T-cell (primary cell): Measurements from ENCODE around the gene CCSER1. TPM values are rescaled to one million over a fixed set of nuclear protein-coding genes. Genes with fewer than 3 reads are reported as not detected.
"Not testable (repeated sequence)": the region's sequence is repeated elsewhere in the genome, so short reads cannot be mapped to it uniquely, and the experiment has no call there.

ENCODE experiments used
- ATAC-seq, 4 experiments: fragments of 200-7000 bp in 3 of 4; fragments of 150-1000 bp in 1 of 4; cut with Tn5 transposase; replicated peaks in 1 of 4; 1 replicate in 3 of 4; 2 replicates in 1 of 4; pipeline ENCODE4 v1.10.0; 2021; ENCODE audit warnings: moderate library complexity in 3 of 4, mild to moderate bottlenecking in 2 of 4, moderate number of reproducible peaks in 1 of 4
- CTCF ChIA-PET, 2 donors: fragments of 300-600 bp; sonication (Branson Sonifier 250); formaldehyde crosslinking; loops; one replicate each; lab custom pipeline; 2022; ENCODE audit warnings: antibody characterized with exemption in 2 of 2; lab: Charles Lee
- POLR2A ChIA-PET, 2 donors: fragments of 300-600 bp; sonication (Branson Sonifier 250); formaldehyde crosslinking; loops; one replicate each; lab custom pipeline; 2022; ENCODE audit warnings: antibody characterized with exemption in 2 of 2; lab: Charles Lee
- DNase-seq, 35 experiments: peaks; one replicate each; pipeline versions ENCODE4 v3.0.0 to v3.0.0-alpha.2; 2013 to 2023
- H3K27ac ChIP-seq: one replicate; pipeline ENCODE4 v1.5.1; 2013; ENCODE audit warnings: low read length
- H3K27me3 ChIP-seq, 2 experiments: replicated peaks in 1 of 2; 1 replicate in 1 of 2; 2 replicates in 1 of 2; pipeline versions ENCODE4 v1.6.1 to v1.7.0; 2013; ENCODE audit warnings: low read length in 1 of 2, mixed read lengths in 1 of 2; ENCODE audit not compliant: control insufficient read depth in 2 of 2, insufficient read depth in 2 of 2; ENCODE audit errors: extremely low read depth in 1 of 2
- H3K36me3 ChIP-seq, 2 donors: 1 replicate in 1 of 2; 2 replicates in 1 of 2; pipeline versions ENCODE4 v1.6.1 to v1.7.0; 2013; ENCODE audit warnings: low read length in 1 of 2; ENCODE audit not compliant: control insufficient read depth in 2 of 2, insufficient read depth in 1 of 2; ENCODE audit errors: extremely low read depth in 1 of 2
- H3K4me1 ChIP-seq, 2 experiments: 1 replicate in 1 of 2; 2 replicates in 1 of 2; pipeline versions ENCODE4 v1.6.1 to v1.7.0; 2013; ENCODE audit warnings: low read length in 2 of 2, mixed read lengths in 1 of 2; ENCODE audit not compliant: insufficient read depth in 2 of 2, control insufficient read depth in 1 of 2; ENCODE audit errors: extremely low read depth in 1 of 2
- H3K4me3 ChIP-seq, 2 donors: 1 replicate in 1 of 2; 2 replicates in 1 of 2; pipeline versions ENCODE4 v1.5.1 to v1.7.0; 2013; ENCODE audit warnings: mild to moderate bottlenecking in 2 of 2, low read length in 1 of 2, moderate library complexity in 1 of 2; ENCODE audit not compliant: control insufficient read depth in 1 of 2; ENCODE audit errors: extremely low read depth in 1 of 2
- H3K9me3 ChIP-seq: 2 replicates; pipeline ENCODE4 v1.7.0; 2013
- H3K27ac Mint-ChIP-seq, 2 donors: one replicate each; pipeline ENCODE4 v1.8.0; 2020 to 2021; ENCODE audit warnings: mild to moderate bottlenecking in 2 of 2, mixed read lengths in 2 of 2
- H3K27me3 Mint-ChIP-seq, 2 donors: one replicate each; pipeline ENCODE4 v1.8.0; 2021 to 2022; ENCODE audit warnings: mixed read lengths in 2 of 2
- H3K36me3 Mint-ChIP-seq: one replicate; pipeline ENCODE4 v1.8.0; 2021; ENCODE audit warnings: mixed read lengths
- H3K4me1 Mint-ChIP-seq, 3 donors: one replicate each; pipeline ENCODE4 v1.8.0; 2020 to 2022; ENCODE audit warnings: mixed read lengths in 3 of 3, mild to moderate bottlenecking in 1 of 3
- H3K4me3 Mint-ChIP-seq, 3 donors: one replicate each; pipeline ENCODE4 v1.8.0; 2020 to 2022; ENCODE audit warnings: mild to moderate bottlenecking in 3 of 3, mixed read lengths in 3 of 3, moderate library complexity in 3 of 3
- H3K9me3 Mint-ChIP-seq, 3 donors: one replicate each; pipeline ENCODE4 v1.8.0; 2020 to 2022; ENCODE audit warnings: mixed read lengths in 3 of 3
- WGBS: methylation state at CpG from one replicate; pipeline ENCODE4 v1.1.5; 2013; ENCODE audit warnings: missing lambda C conversion rate; ENCODE audit not compliant: insufficient coverage; 5-methylcytosine and 5-hydroxymethylcytosine counted together
- total RNA-seq, 35 experiments: library from RNA in 6 of 35; stranded (reverse) in 6 of 35; fragments of 120-200 nt in 1 of 35; gene quantifications; one replicate each; pipeline versions ENCODE4 v1.2.1 to v1.2.4 and lab custom pipeline; 2013 to 2026

The CCSER1 gene
- total RNA-seq, 5 donors from 2014 or later (not counting 1 experiment from before 2014, with no cell fraction given) = 0.35 to 1.4 (median 0.98) TPM

DNA sequence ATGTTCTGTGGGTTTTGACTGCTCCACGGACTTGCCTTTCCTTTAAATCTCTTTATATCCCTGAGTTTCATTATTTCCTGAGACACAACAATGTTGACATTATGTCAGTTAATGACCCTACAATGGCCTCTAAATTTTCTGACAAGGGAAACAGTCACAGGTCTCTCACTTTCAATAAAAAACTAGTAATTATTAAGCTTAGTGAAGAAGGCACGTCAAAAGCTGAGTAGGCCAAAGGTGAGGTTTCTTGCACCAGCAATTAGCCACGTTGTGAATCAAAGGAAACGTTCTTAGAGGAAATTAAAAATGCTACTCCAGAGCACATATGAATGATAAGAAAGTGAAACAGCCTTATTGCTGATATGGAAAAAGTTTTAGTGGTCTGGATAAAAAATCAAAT is 1246.4 kb downstream of the CCSER1 start:
- ChIA-PET POLR2A (interaction anchor here in 1 of 2 donors (0.7 kb wide), 1 partner anchor 253 kb away, joined by 3 read pairs; no protein-coding TSS in a partner anchor), CTCF (interaction anchor here in 1 of 2 donors (0.6 kb wide), 1 partner anchor 19 kb away, joined by 3 read pairs; no protein-coding TSS in a partner anchor)
- H3K9me3 ChIP-seq = no peaks in the 10 kb centered on the region
- no peaks in the 10 kb centered on the region for H3K27me3 Mint-ChIP-seq
- no peaks in the 10 kb centered on the region for H3K27me3 ChIP-seq
- H3K4me3 Mint-ChIP-seq = no peak overlapping the region
- 60% methylated on average over 3 of the region's 4 CpGs for WGBS
- H3K27ac ChIP-seq = no peak overlapping the region
- H3K36me3 ChIP-seq = no peaks in the 10 kb centered on the region
- DNase-seq (no peak), ATAC-seq (no peak)
- no peaks in the 10 kb centered on the region for H3K4me1 Mint-ChIP-seq
- peaks cover 14 to 34% (median 24%) of the 10 kb centered on the region in 3 donors for H3K9me3 Mint-ChIP-seq
- H3K36me3 Mint-ChIP-seq = no peaks in the 10 kb centered on the region
- H3K4me1 ChIP-seq = no peaks in the 10 kb centered on the region
- H3K27ac Mint-ChIP-seq = no peak overlapping the region
- H3K4me3 ChIP-seq = no peak overlapping the region

DNA sequence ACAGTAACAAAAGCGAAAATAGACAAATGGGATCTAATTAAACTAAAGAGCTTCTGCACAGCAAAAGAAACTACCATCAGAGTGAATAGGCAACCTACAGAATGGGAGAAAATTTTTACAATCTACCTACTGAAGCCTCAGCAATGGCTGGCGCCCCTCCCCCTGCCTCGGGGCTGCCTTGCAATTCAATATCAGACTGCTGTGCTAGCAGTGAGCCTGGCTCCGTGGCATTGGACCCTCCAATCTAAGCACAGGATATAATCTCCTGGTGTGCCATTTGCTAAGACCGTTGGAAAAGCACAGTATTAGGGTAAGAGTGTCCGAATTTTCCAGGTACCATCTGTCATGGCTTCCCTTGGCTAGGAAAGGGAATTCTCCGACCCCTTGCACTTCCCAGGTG is 1278.2 kb downstream of the CCSER1 start:
- H3K27me3 ChIP-seq, H3K27ac Mint-ChIP-seq, H3K36me3 Mint-ChIP-seq, H3K36me3 ChIP-seq, H3K4me3 Mint-ChIP-seq, POLR2A ChIA-PET, H3K4me1 ChIP-seq, DNase-seq, H3K9me3 ChIP-seq, CTCF ChIA-PET, H3K27me3 Mint-ChIP-seq, ATAC-seq, H3K4me3 ChIP-seq, H3K27ac ChIP-seq, H3K4me1 Mint-ChIP-seq: not testable (repeated sequence)
- 58% methylated on average over 2 of the region's 7 CpGs for WGBS
- peaks cover 12 to 34% (median 20%) of the 10 kb centered on the region in 3 donors for H3K9me3 Mint-ChIP-seq

DNA sequence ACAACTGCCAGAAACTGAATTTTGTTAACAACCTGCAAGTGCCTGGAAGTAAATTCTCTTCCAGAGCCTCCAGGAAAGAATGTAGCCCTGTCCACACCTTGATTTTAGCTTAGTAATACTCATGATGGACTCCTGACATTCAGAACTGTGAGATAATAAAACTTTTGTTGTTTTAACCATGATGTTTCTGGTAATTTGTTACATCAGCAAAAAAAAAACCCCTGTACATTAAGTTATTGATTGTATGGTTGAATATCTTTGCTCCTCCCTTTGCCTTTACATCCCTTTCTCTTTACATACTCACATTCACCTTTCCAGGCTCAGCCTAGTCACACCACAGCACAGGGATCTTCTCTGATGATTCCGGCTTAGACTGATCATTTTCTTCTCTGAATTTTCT is 1294.8 kb downstream of the CCSER1 start:
- POLR2A ChIA-PET = no interaction called here
- no peak overlapping the region for H3K27ac Mint-ChIP-seq
- H3K4me1 ChIP-seq = no peaks in the 10 kb centered on the region
- H3K4me3 ChIP-seq = no peak overlapping the region
- no peaks in the 10 kb centered on the region for H3K27me3 Mint-ChIP-seq
- peaks cover 10 to 38% (median 16%) of the 10 kb centered on the region in 3 donors for H3K9me3 Mint-ChIP-seq
- no peaks in the 10 kb centered on the region for H3K36me3 Mint-ChIP-seq
- ATAC-seq = no peak
- CTCF ChIA-PET = no interaction called here
- no CpG with 5 or more reads among the region's 1 CpG for WGBS
- no peak overlapping the region for H3K4me3 Mint-ChIP-seq
- no peaks in the 10 kb centered on the region for H3K4me1 Mint-ChIP-seq
- H3K9me3 ChIP-seq = no peaks in the 10 kb centered on the region
- no peak for DNase-seq
- H3K27me3 ChIP-seq = no peaks in the 10 kb centered on the region
- H3K27ac ChIP-seq = no peak overlapping the region
- H3K36me3 ChIP-seq = no peaks in the 10 kb centered on the region

DNA sequence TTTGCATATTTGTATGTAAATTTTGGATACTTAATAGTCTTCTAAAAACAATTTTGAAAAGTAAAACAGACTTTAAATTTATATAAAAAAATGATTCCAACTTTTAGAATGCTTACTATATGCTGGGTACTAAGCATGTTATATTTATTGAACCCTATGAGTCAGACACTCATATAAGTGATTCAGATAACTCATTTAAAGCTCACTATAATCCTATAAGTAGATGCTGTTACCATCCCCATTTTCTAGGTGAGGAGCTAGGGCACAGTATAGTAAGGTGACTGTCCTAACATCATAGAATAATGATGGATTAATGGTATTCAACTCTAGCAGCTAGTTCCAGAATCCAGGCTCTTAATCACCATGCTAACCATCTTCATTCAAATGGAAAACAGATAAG is 1299.5 kb downstream of the CCSER1 start:
- peaks cover 4 to 11% (median 10%) of the 10 kb centered on the region in 3 donors for H3K9me3 Mint-ChIP-seq
- no peaks in the 10 kb centered on the region for H3K27me3 Mint-ChIP-seq
- ChIA-PET POLR2A (no interaction called here), CTCF (no interaction called here)
- Histone ChIP-seq H3K4me1 (no peaks in the 10 kb centered on the region), H3K9me3 (peaks cover 4% of the 10 kb centered on the region), H3K4me3 (no peak overlapping the region), H3K36me3 (no peaks in the 10 kb centered on the region), H3K27ac (no peak overlapping the region), H3K27me3 (no peaks in the 10 kb centered on the region)
- no peaks in the 10 kb centered on the region for H3K4me1 Mint-ChIP-seq
- DNase-seq (no peak), ATAC-seq (no peak)
- no peak overlapping the region for H3K27ac Mint-ChIP-seq
- no peaks in the 10 kb centered on the region for H3K36me3 Mint-ChIP-seq
- no peak overlapping the region for H3K4me3 Mint-ChIP-seq

DNA sequence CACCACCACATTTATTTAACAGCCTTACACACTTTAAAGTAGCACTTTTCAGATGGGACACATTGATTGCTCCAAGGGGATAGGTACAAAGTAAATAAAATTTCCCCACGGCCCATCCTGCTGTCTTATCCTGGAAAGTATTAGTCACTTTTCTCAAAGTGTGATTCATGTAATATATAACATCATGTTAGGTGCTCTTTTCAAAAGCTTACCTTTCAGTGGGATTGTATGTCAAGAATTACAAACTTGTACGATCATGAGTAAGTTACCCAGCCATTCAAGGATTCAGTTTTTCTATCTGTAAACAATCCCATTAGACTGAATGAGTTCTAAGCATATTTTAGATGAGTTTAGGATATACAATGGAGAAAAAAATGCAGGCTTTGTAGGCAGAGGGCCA is 1300.0 kb downstream of the CCSER1 start:
- peaks cover 4 to 10% (median 9%) of the 10 kb centered on the region in 3 donors for H3K9me3 Mint-ChIP-seq
- no peaks in the 10 kb centered on the region for H3K36me3 Mint-ChIP-seq
- no peaks in the 10 kb centered on the region for H3K4me1 ChIP-seq
- CTCF ChIA-PET = no interaction called here
- no peak overlapping the region for H3K27ac ChIP-seq
- no peaks in the 10 kb centered on the region for H3K4me1 Mint-ChIP-seq
- H3K27me3 ChIP-seq = no peaks in the 10 kb centered on the region
- no peaks in the 10 kb centered on the region for H3K27me3 Mint-ChIP-seq
- no peak overlapping the region for H3K4me3 ChIP-seq
- POLR2A ChIA-PET = no interaction called here
- H3K9me3 ChIP-seq = peaks cover 4% of the 10 kb centered on the region
- no CpG with 5 or more reads among the region's 2 CpGs for WGBS
- no peak for ATAC-seq
- H3K36me3 ChIP-seq = no peaks in the 10 kb centered on the region
- DNase-seq = no peak
- no peak overlapping the region for H3K27ac Mint-ChIP-seq
- no peak overlapping the region for H3K4me3 Mint-ChIP-seq

DNA sequence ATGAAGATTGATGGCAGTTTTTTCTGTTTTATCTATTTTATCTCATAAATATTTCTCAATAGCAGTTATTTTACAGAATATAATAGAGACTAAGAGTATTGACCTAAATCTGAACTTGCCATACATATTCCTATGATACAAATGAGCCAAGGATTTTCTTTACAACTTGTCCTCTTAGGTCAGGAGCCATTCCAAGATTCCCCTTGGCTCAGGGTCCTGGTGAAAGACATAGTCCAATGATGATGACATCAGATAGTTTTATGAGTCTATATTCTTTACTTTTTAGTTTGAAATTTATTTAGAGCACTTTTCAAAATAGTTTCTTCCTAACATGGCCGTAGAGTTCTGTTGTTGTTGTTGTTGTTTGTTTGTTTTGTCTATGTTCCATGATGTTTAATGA is 1307.4 kb downstream of the CCSER1 start:
- Mint-ChIP-seq H3K27ac (no peak overlapping the region), H3K9me3 (peaks cover 5 to 27% (median 11%) of the 10 kb centered on the region in 3 donors), H3K36me3 (no peaks in the 10 kb centered on the region), H3K4me3 (no peak overlapping the region), H3K4me1 (no peaks in the 10 kb centered on the region), H3K27me3 (no peaks in the 10 kb centered on the region)
- H3K9me3 ChIP-seq = no peaks in the 10 kb centered on the region
- H3K27ac ChIP-seq = no peak overlapping the region
- DNase-seq (no peak), ATAC-seq (no peak)
- no peaks in the 10 kb centered on the region for H3K27me3 ChIP-seq
- no peak overlapping the region for H3K4me3 ChIP-seq
- WGBS = no CpG with 5 or more reads among the region's 1 CpG
- H3K4me1 ChIP-seq = no peaks in the 10 kb centered on the region
- POLR2A ChIA-PET = no interaction called here
- H3K36me3 ChIP-seq = no peaks in the 10 kb centered on the region
- CTCF ChIA-PET = no interaction called here

DNA sequence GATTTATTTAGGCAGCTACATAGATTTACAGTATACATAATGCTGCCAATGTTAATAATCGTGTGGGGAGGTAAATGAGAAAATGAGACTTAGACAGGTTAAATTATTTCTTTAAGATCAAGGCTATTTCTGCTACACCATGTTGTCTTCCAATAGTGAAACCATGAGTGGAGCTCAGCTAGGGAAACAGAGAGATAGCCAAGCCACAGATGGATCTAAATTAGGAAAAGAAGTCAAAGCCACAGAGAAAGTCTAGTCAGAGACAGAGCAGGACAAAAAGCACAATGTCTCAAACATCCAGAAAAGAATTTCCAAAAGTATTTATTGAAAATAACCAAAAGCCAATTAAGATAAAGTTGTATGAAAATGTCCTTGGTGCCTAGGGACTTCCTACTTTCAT is 1309.4 kb downstream of the CCSER1 start:
- no peaks in the 10 kb centered on the region for H3K9me3 ChIP-seq
- H3K4me1 ChIP-seq = no peaks in the 10 kb centered on the region
- DNase-seq = no peak
- CTCF ChIA-PET = no interaction called here
- H3K27ac ChIP-seq = no peak overlapping the region
- peaks cover 5 to 31% (median 15%) of the 10 kb centered on the region in 3 donors for H3K9me3 Mint-ChIP-seq
- H3K27ac Mint-ChIP-seq = no peak overlapping the region
- H3K27me3 ChIP-seq = no peaks in the 10 kb centered on the region
- H3K4me3 Mint-ChIP-seq = no peak overlapping the region
- no peak for ATAC-seq
- no peak overlapping the region for H3K4me3 ChIP-seq
- WGBS = no CpG with 5 or more reads among the region's 1 CpG
- H3K27me3 Mint-ChIP-seq = no peaks in the 10 kb centered on the region
- no peaks in the 10 kb centered on the region for H3K4me1 Mint-ChIP-seq
- H3K36me3 Mint-ChIP-seq = no peaks in the 10 kb centered on the region
- POLR2A ChIA-PET = no interaction called here
- no peaks in the 10 kb centered on the region for H3K36me3 ChIP-seq
